RKO (cell line): ENCODE data around the gene NIN.
"Not testable (repeated sequence)": the region's sequence is repeated elsewhere in the genome, so short reads cannot be mapped to it uniquely, and the experiment has no call there.

Experiments used
- DNase-seq: peaks from one replicate; pipeline ENCODE4 v3.0.0-alpha.2; 2016; ENCODE audit warnings: low spot score

NIN gene

GRCh38 chr14:50717811-50718210 is 113.2 kb downstream of the NIN start:
- no peak for DNase-seq

- peak; percentile 54 for DNase-seq
These were observed 116.4 kb downstream of the NIN start for GRCh38 chr14:50714450-50715073.

- DNase-seq, result no peak
These were observed 119.9 kb downstream of the NIN start for GRCh38 chr14:50711043-50711442.

GRCh38 chr14:50705026-50705593 is 125.9 kb downstream of the NIN start:
- no peak for DNase-seq

GRCh38 chr14:50704454-50705010 is 126.4 kb downstream of the NIN start:
- DNase-seq, result no peak

GRCh38 chr14:50697659-50698290 is 133.2 kb downstream of the NIN start:
- DNase-seq, result no peak

GRCh38 chr14:50694260-50694659 is 136.7 kb downstream of the NIN start:
- not testable (repeated sequence) for DNase-seq

GRCh38 chr14:50688875-50689274 is 142.1 kb downstream of the NIN start:
- no peak for DNase-seq

- no peak for DNase-seq
These were observed 151.3 kb downstream of the NIN start for GRCh38 chr14:50679674-50680073.

GRCh38 chr14:50678163-50678562 is 152.8 kb downstream of the NIN start:
- DNase-seq, result no peak

GRCh38 chr14:50677527-50678063 is 153.4 kb downstream of the NIN start:
- peak; percentile 48 for DNase-seq

- no peak for DNase-seq
These were observed 154.0 kb downstream of the NIN start for GRCh38 chr14:50676814-50677516.

- no peak for DNase-seq
These were observed 155.4 kb downstream of the NIN start for GRCh38 chr14:50675597-50675996.

GRCh38 chr14:50670866-50671256 is 160.1 kb downstream of the NIN start:
- DNase-seq, result no peak

- DNase-seq, result no peak
These were observed 160.6 kb downstream of the NIN start for GRCh38 chr14:50670196-50670865.
